ENCODE results near the gene CACNA2D4.

DNA sequence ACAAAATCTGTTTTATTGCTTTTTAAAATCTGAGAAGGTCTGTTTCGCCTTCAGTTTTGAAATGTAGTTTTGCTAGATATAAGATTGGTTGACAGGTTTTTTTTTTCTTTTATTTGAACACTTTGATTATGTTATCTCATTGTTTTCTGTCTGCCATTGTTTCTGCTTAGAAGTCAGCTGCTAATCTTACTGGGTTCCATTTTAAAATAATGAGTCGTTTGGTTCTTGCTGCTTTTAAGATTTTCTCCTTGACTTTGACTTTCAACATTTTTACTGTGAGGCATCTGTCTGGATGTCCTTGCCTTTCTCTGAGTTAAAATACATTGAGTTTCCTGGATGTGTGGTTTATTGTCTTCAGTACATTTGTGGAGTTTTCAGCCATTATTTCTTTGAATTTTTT is 170.8 kb downstream of the CACNA2D4 start:
- TF ChIP-seq, protein P1, sequence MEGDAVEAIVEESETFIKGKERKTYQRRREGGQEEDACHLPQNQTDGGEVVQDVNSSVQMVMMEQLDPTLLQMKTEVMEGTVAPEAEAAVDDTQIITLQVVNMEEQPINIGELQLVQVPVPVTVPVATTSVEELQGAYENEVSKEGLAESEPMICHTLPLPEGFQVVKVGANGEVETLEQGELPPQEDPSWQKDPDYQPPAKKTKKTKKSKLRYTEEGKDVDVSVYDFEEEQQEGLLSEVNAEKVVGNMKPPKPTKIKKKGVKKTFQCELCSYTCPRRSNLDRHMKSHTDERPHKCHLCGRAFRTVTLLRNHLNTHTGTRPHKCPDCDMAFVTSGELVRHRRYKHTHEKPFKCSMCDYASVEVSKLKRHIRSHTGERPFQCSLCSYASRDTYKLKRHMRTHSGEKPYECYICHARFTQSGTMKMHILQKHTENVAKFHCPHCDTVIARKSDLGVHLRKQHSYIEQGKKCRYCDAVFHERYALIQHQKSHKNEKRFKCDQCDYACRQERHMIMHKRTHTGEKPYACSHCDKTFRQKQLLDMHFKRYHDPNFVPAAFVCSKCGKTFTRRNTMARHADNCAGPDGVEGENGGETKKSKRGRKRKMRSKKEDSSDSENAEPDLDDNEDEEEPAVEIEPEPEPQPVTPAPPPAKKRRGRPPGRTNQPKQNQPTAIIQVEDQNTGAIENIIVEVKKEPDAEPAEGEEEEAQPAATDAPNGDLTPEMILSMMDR (IDR thresholded peaks at IDR 0.05): no peak
- no peak for TF ChIP-seq POLR2A (IDR thresholded peaks at IDR 0.05)

All from heart left ventricle (tissue), 13 donors.